GM23338 (cell line): ENCODE results near the gene CTU2.

Experiments used
- CTCF ChIP-seq, 2 experiments: fragments of 200-600 bp in 1 of 2; sonication (generic) in 1 of 2; conservative IDR thresholded peaks; 2 replicates each; pipeline versions ENCODE4 v1.5.1 to v1.6.1; 2016 to 2017; ENCODE audit warnings: antibody characterized with exemption in 2 of 2, low read depth in 2 of 2, mild to moderate bottlenecking in 2 of 2, moderate library complexity in 1 of 2
- EZH2 ChIP-seq: fragments of 200-600 bp; sonication (generic); IDR thresholded peaks from one replicate; pipeline ENCODE4 v1.8.0; 2017; ENCODE audit warnings: antibody characterized with exemption, mild to moderate bottlenecking, low read depth; ENCODE audit not compliant: unreplicated experiment
- POLR2AphosphoS5 ChIP-seq: IDR thresholded peaks from 2 replicates; pipeline ENCODE4 v1.6.1; 2016; ENCODE audit warnings: antibody characterized with exemption, low read depth
- REST ChIP-seq: IDR thresholded peaks from one replicate; pipeline ENCODE4 v1.6.1; 2018; ENCODE audit warnings: antibody characterized with exemption; ENCODE audit not compliant: unreplicated experiment

GRCh38 chr16:88700322-88700635 is 6.0 kb upstream of the CTU2 start:
- no peak for TF ChIP-seq POLR2AphosphoS5
- TF ChIP-seq CTCF (conservative IDR thresholded peaks at IDR 0.05; ENCODE audit: low read depth in 2 of 2) = no peak
- no peak for TF ChIP-seq REST
- no peak for TF ChIP-seq EZH2
